SK-N-MC (cell line): ENCODE data around the gene KRT79.

Experiments used
- EZH2 ChIP-seq: fragments of 200-600 bp; sonication (generic); IDR thresholded peaks from one replicate; pipeline ENCODE4 v1.6.1; 2017; ENCODE audit warnings: antibody characterized with exemption
- FOXP2 ChIP-seq: optimal IDR thresholded peaks from 2 replicates; pipeline ENCODE3; 2011; ENCODE audit warnings: mild to moderate bottlenecking, moderate library complexity; ENCODE audit not compliant: insufficient read depth; ENCODE audit errors: extremely low read length, control extremely low read depth
- POLR2AphosphoS5 ChIP-seq: IDR thresholded peaks from 2 replicates; pipeline ENCODE4 v1.6.1; 2012; ENCODE audit warnings: mild to moderate bottlenecking, low read depth, low read length, borderline replicate concordance

GRCh38 chr12:52815161-52815560, 18.9 kb downstream of the KRT79 start:
- TF ChIP-seq EZH2 (no peak), POLR2AphosphoS5 (no peak), FOXP2 (no peak)
